HG02759 (cell line): Measurements from ENCODE around the gene AK6.
A peak's percentile ranks its signal among the peaks of the same experiment; 100 is the strongest.
"Not testable (repeated sequence)": the region's sequence is repeated elsewhere in the genome, so short reads cannot be mapped to it uniquely, and the experiment has no call there.

ENCODE experiments used
- ATAC-seq: cut with Tn5 transposase; IDR thresholded peaks from one replicate; pipeline ENCODE4 v1.9.1; 2021; ENCODE audit warnings: mild to moderate bottlenecking, moderate library complexity; ENCODE audit not compliant: unreplicated experiment

Gene AK6

DNA sequence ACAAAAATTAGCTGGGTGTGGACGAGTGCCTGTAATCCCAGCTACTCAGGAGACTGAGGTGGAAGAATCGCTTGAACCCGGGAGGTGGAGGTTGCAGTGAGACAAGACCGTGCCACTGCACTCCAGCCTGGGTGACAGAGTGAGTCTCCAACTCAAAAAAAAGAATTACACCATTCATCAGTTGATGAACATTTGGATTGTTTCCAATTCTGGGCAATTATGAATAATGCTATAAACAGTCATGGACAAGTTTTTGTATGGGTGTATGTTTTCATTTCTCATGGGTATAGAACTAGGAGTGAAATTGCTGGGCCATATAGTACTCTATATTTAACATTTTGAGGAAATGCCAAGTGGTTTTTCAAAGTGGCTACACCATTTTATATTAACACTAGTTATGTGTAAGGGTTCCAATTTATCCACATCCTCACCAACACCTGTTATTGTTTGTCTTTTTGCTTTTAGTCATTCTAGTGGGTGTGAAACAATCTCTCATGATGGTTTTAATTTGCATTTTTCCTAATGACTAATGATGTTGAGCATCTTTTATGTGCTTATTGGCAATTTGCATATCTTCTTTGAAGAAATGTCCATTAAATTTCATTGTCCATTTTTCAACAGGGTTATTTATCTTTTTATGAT lies 27.7 kb downstream of the AK6 start:
- no peak for ATAC-seq

DNA sequence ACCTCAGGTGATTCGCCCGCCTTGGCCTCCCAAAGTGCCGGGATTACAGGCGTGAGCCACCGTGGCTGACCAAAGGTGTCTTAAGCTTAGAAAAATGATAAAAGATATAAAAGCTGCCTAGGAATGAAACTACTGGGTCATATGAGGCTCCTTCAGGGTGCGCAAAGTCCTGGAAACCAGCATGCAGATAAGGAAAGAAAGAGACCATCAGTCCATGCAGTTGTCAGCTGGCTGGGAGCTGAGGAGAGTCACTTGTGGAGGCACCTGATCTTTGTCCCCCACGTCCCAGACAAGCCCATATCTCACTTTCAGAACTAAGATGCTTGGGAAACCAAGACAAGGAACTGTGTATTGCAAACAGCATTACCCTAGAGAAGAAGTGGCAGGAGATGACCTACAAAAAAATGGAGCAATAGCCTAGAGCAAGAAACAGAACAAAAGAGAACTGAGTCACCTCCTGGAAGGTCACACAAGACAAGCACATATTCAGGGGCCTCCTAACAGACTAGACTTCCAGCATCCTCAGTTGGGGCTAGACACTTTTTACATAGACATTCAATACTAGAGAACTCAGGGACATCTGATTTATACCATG lies 33.9 kb downstream of the AK6 start:
- ATAC-seq: no peak

DNA sequence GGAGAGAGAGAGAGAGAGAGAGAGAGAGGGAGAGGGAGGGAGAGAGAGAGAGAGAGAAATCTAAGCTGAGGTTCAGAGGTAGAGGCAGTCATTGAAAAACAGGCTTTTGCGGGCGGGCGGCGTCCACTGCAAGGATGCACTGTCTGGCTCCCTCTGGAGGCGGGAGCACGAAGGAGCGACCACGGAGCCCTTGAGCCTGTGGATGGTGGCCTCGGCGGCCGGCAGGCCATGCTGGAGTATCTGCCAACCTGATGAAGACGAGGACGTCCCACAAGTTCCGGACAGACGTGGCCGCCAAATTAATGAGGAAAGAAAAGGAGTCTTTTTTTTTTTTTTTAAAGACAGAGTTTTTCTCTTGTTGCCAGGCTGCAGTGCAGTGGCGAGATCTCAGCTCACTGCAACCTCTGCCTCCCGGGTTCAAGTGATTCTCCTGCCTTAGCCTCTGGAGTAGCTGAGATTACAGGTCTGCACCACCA lies 34.5 kb downstream of the AK6 start:
- ATAC-seq: peak; percentile 66

DNA sequence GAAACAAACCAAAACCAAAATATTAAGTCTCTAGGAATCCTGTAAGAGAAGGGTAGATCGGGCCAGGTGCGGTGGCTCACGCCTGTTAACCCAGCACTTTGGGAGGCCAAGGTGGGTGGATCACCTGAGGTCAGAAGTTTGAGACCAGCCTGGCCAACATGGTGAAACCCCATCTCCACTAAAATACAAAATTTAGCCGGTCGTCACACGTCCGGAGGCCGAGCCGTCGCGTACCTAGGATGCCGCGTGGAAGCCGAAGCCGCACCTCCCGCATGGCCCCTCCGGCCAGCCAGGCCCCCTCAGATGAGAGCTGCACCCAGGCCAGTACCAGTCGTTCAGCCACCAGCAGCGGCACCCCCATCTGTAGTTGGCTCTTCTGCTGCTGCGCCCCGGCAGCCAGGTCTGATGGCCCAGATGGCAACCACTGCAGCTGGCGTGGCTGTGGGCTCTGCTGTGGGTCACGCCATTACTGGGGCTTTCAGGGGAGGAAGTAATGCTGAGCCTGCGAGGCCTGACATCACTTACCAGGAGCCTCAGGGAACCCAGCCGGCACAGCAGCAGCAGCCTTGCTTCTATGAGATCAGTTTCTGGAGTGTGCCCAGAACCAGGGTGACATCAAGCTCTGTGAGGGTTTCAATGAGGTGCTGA lies 35.5 kb downstream of the AK6 start:
- not testable (repeated sequence) for ATAC-seq

DNA sequence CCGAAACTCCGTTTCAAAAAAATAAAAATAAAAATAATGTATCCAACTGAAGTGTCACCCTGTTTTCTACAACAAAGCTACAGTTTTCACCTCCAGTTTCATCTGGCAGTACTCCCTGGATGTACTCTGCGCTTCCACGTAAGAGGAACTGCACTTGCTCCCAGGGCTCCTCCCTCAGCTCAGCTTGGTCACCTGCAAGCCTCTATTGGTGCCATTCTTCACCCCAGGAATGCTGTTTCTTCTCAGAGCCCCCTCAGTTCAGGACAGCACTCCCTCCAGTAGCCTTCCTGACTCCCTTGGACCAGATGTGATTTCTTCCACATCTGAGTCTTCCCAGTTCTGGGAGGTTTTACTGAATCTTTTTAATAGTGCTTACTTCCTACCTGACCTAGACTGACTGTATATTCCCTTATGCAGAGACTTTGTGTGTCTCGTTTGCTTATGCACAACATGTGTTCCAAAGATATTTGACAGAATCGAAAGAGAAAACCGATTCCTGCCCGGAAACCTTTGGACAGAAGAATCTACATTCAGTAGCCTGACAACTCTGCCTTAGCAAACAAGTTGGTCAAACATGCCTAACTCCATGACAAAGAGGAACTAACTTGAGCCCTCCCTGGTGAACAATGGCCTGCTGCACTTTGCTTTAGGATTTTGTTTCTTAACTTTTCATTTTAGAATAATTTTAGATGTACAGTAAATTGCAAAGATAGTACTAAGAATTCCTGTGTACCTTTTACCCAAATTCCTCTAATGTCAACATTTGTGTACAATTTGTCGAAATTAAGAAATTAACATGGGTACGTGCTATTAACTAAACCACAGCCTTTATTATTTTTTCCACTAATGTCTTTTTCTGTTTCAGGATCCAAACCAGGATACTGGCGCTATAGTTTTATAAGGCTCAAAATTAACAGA lies 37.5 kb downstream of the AK6 start:
- no peak for ATAC-seq

DNA sequence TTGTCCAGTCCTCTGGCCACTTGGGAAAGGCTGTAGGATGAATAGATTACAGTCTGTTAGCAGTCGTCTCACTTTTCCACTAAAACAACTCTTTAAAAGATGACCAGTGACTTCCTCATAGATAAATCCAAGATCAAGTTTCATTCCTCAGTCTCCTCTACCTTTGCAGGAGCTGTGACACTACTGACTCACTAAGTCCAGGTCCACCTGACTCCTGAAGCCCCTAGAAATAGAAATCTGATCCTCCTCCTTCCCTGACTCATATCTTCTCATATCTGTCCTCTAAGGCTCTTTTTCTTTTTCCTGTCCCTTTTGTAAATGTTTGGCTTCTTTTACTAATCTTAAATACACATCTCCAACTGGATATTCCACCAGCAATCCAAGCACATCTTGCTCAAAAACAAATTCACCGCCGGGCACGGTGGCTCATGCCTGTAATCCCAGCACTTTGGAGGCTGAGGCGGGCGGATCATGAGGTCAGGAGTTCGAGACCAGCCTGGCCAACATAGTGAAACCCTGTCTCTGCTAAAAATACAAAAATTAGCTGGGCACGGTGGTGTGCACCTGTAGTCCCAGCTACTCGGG lies 39.3 kb downstream of the AK6 start:
- no peak for ATAC-seq

DNA sequence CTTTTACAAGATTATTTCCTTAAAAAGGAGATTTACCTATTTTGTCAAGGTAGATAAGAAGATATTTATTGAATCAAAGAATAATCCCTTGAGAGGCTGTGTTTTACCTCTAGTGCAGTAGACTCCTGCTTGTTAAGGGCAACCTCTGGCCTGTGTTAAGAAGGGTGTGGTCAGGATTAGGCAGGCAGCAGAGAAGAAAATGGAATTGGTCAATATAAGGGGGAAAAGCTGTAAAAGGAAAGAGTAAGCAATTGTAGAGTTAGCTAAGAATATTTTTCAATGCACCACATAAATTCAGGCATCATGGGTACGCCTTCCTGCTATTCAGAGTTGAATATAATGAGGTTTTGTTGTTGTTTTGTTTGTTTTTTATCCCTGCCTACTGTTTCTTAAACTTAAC lies 43.0 kb downstream of the AK6 start:
- ATAC-seq: no peak

DNA sequence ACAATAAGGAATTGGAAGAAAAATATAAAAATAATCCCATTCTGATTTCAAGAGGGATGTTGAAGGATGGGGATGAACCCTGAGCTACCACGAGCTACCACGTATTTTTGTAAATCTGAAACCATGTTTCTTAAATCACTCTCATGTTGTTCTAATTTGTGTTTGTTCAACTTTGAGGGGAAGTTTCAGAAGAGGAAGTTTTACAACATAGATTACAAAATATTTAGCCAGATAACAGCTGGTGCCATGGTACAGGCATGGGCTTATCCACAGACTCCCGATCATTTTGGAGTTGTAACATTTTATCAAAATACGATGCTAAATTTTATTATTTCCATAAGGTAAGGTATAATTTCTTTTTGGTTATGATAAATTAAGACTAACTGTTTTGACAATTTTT lies 51.9 kb downstream of the AK6 start:
- no peak for ATAC-seq

DNA sequence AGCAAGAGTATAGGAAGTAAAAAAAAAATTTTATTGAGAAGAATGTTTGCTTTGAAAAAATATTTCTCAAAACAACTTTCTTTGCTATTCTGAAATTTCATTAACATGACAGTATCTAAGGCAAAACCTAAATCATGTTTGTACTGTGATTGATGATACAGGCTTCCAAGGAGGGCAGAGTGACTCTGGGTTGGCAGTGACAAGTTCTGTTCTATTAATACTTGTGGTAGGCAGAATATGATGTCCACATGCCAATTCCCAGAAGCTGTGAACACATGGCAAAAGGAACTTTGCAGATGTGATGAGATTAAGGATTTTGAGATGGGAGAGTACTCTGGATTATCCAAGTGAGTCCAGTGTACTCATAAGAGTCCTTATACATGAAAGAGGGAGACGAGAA lies 53.3 kb downstream of the AK6 start:
- ATAC-seq: no peak

DNA sequence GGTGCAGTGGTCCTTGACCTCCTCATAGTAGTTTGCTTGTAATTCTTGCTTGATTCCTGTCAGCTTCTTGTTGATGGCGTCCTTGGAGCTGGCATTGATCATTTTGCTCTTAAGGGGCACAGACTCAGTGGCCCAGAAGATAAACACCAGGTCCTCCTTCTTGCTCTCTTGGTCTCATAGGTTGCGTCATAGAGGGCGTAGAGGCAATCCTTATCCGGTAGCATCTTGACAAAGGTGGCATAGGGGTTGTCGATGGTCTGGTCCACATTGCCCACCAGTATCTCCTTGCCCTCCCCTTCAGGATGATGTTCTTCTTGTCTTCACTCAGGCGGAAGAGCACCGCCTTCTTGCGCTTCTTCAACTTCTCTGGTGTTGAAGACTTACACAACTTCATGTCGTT lies 55.9 kb downstream of the AK6 start:
- no peak for ATAC-seq

DNA sequence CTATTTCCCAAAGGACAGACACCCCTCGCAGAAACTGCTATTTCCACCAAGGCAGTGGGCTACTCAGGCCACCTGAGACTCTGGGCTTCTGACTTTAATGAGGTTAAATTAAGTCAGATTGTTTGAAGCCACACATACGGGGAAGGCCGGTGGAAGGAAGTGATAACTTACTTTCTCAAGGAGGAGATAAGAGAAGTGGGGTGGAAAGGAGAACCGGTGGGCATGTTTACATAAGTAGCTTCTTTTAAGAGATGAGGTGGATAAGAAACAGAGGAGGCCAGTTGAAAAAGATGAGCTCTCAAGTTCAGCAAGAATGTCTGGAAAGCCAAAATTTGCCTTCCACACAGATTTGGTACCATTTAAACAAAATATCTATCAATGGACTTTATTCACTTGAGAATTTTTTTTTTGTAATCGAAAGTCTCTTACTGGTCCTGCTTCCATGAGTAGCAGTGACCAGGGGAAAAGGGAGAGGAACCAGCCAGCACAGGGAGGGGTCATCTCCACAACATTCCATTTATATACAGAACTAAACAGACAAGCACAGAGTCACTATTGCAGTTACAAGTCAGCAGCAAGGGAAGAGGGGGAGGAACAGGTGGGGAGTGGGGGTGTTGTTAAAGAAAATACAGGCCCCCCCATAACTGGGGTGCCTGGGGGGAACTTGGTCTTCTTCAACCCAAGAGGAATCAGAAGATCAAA lies 56.7 kb downstream of the AK6 start:
- ATAC-seq: no peak

DNA sequence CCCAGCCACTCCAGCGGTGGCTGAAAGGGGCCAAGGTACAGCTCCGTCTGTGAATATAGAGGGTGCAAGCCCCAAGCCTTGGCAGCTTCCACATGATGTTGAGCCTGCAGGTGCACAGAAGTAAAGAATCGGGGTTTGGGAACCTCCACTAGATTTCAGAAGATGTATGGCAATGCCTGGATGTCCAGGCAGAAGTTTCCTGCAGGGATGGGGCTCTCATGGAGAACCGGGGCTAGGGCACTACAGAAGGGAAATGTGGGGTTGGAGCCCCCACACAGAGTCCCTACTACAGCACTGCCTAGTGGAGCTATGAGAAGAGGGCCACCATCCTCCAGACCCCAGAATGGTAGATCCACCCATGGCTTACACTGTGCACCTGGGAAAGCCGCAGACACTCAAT lies 59.9 kb downstream of the AK6 start:
- no peak for ATAC-seq

DNA sequence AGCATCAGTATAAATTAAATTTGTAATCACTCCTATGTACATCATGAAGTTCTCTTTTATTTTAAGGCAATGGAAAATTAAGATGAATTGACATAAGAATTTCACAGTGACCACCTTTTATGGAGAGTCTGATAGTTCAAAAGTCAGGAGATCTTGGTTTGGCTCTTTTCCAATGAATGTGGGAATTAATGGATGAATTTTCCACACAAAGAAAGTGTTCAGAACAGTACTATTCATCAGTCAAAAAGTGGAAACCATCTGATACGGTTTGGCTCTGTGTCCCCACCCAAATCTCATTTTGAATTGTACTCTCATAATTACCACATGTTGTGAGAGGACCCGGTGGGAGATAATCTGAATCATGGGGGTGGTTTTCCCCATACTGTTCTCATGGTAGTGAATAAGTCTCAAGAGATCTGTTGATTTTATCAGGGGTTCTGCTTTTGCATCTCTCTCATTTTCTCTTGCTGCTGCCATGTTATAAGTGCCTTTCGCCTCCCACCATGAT lies 61.2 kb downstream of the AK6 start:
- ATAC-seq: no peak

DNA sequence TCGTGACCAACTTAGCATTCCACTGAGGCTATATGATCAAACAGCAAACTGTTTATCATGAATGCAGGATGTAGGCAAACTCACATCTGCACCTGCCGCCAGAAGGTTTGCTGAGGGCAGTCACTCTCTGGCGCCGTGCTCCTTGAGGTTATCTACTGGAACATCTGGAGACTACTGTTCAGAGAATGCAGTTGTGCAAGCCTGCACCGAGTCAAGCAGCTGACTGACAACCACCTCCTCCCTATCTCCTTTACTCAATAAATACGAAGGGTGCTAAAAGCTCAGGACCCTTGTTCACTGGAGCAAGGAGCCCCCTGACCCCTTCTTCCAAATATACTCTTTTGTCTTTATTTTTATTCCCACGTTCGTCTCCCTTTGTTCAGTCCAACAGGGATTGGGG lies 63.8 kb downstream of the AK6 start:
- no peak for ATAC-seq
